ENCODE measurements around the gene ELOVL4. TPM values are rescaled to one million over a fixed set of nuclear protein-coding genes. Genes with fewer than 3 reads are reported as not detected.
A peak's percentile ranks its signal among the peaks of the same experiment; 100 is the strongest.

Gene ELOVL4
- total RNA-seq (2014; rRNA removed) = 5.5 and 7.1 TPM in 2 replicates
- 2.0 TPM for polyA plus RNA-seq (2012)

GRCh38 chr6:79947191-79948186 lies at the start of gene ELOVL4:
ELOVL4 (minus strand) TSS chr6:79947553; CDS start chr6:79947279, 274 bp downstream.
- peak; percentile 69 for DNase-seq (ENCODE audit: low read depth)

GRCh38 chr6:79993911-79994309 lies 46.6 kb upstream of the ELOVL4 start:
- DNase-seq (ENCODE audit: low read depth) = no peak

- no peak for DNase-seq (ENCODE audit: low read depth)
Observed at GRCh38 chr6:79993012-79993910, 45.9 kb upstream of the ELOVL4 start.

GRCh38 chr6:79989641-79990040 lies 42.3 kb upstream of the ELOVL4 start:
- DNase-seq (ENCODE audit: low read depth) = no peak

- no peak for DNase-seq (ENCODE audit: low read depth)
Observed at GRCh38 chr6:79985128-79985527, 37.8 kb upstream of the ELOVL4 start.

- DNase-seq (ENCODE audit: low read depth) = peak; percentile 35
Observed at GRCh38 chr6:79984261-79984660, 36.9 kb upstream of the ELOVL4 start.

GRCh38 chr6:79981652-79982051 lies 34.3 kb upstream of the ELOVL4 start:
- no peak for DNase-seq (ENCODE audit: low read depth)

GRCh38 chr6:79971193-79971592 lies 23.8 kb upstream of the ELOVL4 start:
- DNase-seq (ENCODE audit: low read depth) = no peak

GRCh38 chr6:79969784-79970183 lies 22.4 kb upstream of the ELOVL4 start:
- no peak for DNase-seq (ENCODE audit: low read depth)

- DNase-seq (ENCODE audit: low read depth) = no peak
Observed at GRCh38 chr6:79967178-79967577, 19.8 kb upstream of the ELOVL4 start.

GRCh38 chr6:79964607-79965081 lies 17.3 kb upstream of the ELOVL4 start:
- no peak for DNase-seq (ENCODE audit: low read depth)

GRCh38 chr6:79954849-79955248 lies 7.5 kb upstream of the ELOVL4 start:
- no peak for DNase-seq (ENCODE audit: low read depth)

- peak; percentile 55 for DNase-seq (ENCODE audit: low read depth)
Observed at GRCh38 chr6:79949233-79949632, 1.9 kb upstream of the ELOVL4 start.

- DNase-seq (ENCODE audit: low read depth) = peak; percentile 32
Observed at GRCh38 chr6:79946272-79947190, 822 bp downstream of the ELOVL4 start.

- no peak for DNase-seq (ENCODE audit: low read depth)
Observed at GRCh38 chr6:79943133-79943532, 4.2 kb downstream of the ELOVL4 start.

GRCh38 chr6:79941489-79942151 lies 5.7 kb downstream of the ELOVL4 start:
- DNase-seq (ENCODE audit: low read depth) = no peak

- no peak for DNase-seq (ENCODE audit: low read depth)
Observed at GRCh38 chr6:79928478-79928998, 18.8 kb downstream of the ELOVL4 start.

GRCh38 chr6:79927758-79928157 lies 19.6 kb downstream of the ELOVL4 start:
- no peak for DNase-seq (ENCODE audit: low read depth)

- DNase-seq (ENCODE audit: low read depth) = no peak
Observed at GRCh38 chr6:79923270-79923669, 24.1 kb downstream of the ELOVL4 start.

- no peak for DNase-seq (ENCODE audit: low read depth)
Observed at GRCh38 chr6:79922018-79922417, 25.3 kb downstream of the ELOVL4 start.

Measured in LHCN-M2 (cell line).